Kidney (tissue), 14 donors: ENCODE results near the gene ICOSLG. TPM values are rescaled to one million over a fixed set of nuclear protein-coding genes. Genes with fewer than 3 reads are reported as not detected.
"Not testable (repeated sequence)": the region's sequence is repeated elsewhere in the genome, so short reads cannot be mapped to it uniquely, and the experiment has no call there.

Source experiments
- DNase-seq, 5 donors: peaks; one replicate each; pipeline ENCODE4 v3.0.0-alpha.2; 2013 to 2020
- FAIRE-seq: peaks from 2 replicates; lab custom pipeline; 2012; peaks lifted over from hg19 to GRCh38; lab: Jason Lieb, UNC
- H3K27ac ChIP-seq, 2 donors: one replicate each; pipeline ENCODE4 v1.7.0; 2013; ENCODE audit warnings: low read depth in 2 of 2, low read length in 2 of 2, inconsistent platforms in 1 of 2
- H3K27me3 ChIP-seq: one replicate; pipeline ENCODE4 v1.7.1; 2013; ENCODE audit warnings: low read length, inconsistent platforms; ENCODE audit not compliant: control insufficient read depth, insufficient read depth
- H3K36me3 ChIP-seq, 3 donors: one replicate each; pipeline versions ENCODE4 v1.7.0 to v1.7.1; 2013; ENCODE audit warnings: low read length in 3 of 3, control low read depth in 1 of 3, inconsistent platforms in 1 of 3; ENCODE audit not compliant: insufficient read depth in 3 of 3, control insufficient read depth in 2 of 3
- H3K4me1 ChIP-seq, 3 donors: one replicate each; pipeline versions ENCODE4 v1.7.0 to v1.7.1; 2013; ENCODE audit warnings: low read length in 3 of 3, inconsistent platforms in 1 of 3, low read depth in 1 of 3; ENCODE audit not compliant: control insufficient read depth in 2 of 3, insufficient read depth in 2 of 3
- H3K4me3 ChIP-seq, 3 donors: one replicate each; pipeline versions ENCODE4 v1.7.0 to v1.8.1; 2013; ENCODE audit warnings: low read length in 3 of 3, control low read depth in 1 of 3, inconsistent platforms in 1 of 3
- H3K9ac ChIP-seq, 3 donors: one replicate each; pipeline versions ENCODE4 v1.7.0 to v1.7.1; 2013; ENCODE audit warnings: low read length in 3 of 3, control low read depth in 1 of 3, inconsistent platforms in 1 of 3
- H3K9me3 ChIP-seq, 3 donors: one replicate each; pipeline versions ENCODE4 v1.7.0 to v1.7.1; 2013; ENCODE audit warnings: low read length in 3 of 3, control low read depth in 1 of 3, inconsistent platforms in 1 of 3; ENCODE audit not compliant: control insufficient read depth in 2 of 3, insufficient read depth in 1 of 3
- CTCF ChIP-seq: IDR thresholded peaks from 3 replicates; pipeline ENCODE4 v1.5.1; 2012; ENCODE audit warnings: mild to moderate bottlenecking, moderate library complexity, borderline replicate concordance; ENCODE audit not compliant: insufficient read depth; ENCODE audit errors: extremely low read depth
- intact Hi-C: fragments of 100-400 bp; cut with DNase I; formaldehyde crosslinking; loops from one replicate; pipeline ENCODE4 v1.11.1; 2022
- polyA plus RNA-seq: library from polyadenylated mRNA; stranded (reverse); fragments of 350-450 nt; fragmentation: Illumina TruSeq; extraction: RNeasy Lipid Tissue Mini Kit (QIAGEN cat#74804); gene quantifications from one replicate; pipeline ENCODE4 v1.2.3, GENCODE V29; 2014; ENCODE audit warnings: low read depth, low replicate concordance; ENCODE audit not compliant: insufficient read depth
- total RNA-seq: library from RNA; stranded (reverse); fragmentation: NEBNext Ultra II Directional; extraction: Animal tissue kit (Norgen Biotek cat#: 25700); gene quantifications from one replicate; pipeline ENCODE4 v1.2.1, GENCODE V29; 2021
- donor health status: control.
- donor health status: control.
- donor health status: control.
- donor health status: control.
- donor health status: control.
- donor health status: DM: yes; HTN: yes; CAD: no.
- donor health status: Normal renal cell carcinoma (clear cell type).

The ICOSLG gene
- total and polyA plus RNA-seq, 2 donors from 2014 or later, result 3.0 to 10.2 TPM

DNA sequence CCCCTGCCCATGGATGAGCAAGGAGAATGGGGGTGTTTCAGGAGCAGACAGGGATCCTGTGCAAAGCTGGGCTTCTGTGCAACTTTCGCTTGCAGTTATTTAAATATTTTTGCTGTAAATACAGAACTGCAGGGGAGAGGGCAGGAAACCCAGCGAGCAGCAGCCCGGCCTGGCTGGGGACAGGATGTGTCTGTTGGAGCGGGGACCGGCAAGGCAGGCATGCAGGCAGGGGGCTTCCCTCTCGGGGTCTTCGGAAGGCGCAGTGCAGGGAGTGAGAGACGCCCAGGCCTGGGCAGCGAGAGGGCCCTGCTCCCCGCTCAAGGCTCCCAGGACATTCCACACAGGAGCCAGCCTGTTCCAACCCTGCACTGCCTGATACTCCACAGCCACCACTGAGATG is 43.2 kb upstream of the ICOSLG start:
- H3K9ac ChIP-seq, result no peak overlapping the region
- no peaks in the 10 kb centered on the region for H3K27me3 ChIP-seq
- no peak for TF ChIP-seq CTCF
- no peaks in the 10 kb centered on the region for H3K9me3 ChIP-seq
- peak in 1 of 5 donors; percentile 73 for DNase-seq
- intact Hi-C loops, result no loop called here
- H3K4me1 ChIP-seq, result no peaks in the 10 kb centered on the region
- H3K4me3 ChIP-seq, result no peak overlapping the region
- H3K36me3 ChIP-seq, result no peaks in the 10 kb centered on the region
- no peak overlapping the region for H3K27ac ChIP-seq
- FAIRE-seq, result no peak

- intact Hi-C loops, H3K36me3 ChIP-seq, FAIRE-seq, H3K4me1 ChIP-seq, H3K27ac ChIP-seq, H3K4me3 ChIP-seq, H3K27me3 ChIP-seq, H3K9ac ChIP-seq, H3K9me3 ChIP-seq: not testable (repeated sequence)
- peak in 1 of 5 donors; percentile 29 for DNase-seq
Measured at GRCh38 chr21:44283211-44283785, 42.6 kb upstream of the ICOSLG start.

DNA sequence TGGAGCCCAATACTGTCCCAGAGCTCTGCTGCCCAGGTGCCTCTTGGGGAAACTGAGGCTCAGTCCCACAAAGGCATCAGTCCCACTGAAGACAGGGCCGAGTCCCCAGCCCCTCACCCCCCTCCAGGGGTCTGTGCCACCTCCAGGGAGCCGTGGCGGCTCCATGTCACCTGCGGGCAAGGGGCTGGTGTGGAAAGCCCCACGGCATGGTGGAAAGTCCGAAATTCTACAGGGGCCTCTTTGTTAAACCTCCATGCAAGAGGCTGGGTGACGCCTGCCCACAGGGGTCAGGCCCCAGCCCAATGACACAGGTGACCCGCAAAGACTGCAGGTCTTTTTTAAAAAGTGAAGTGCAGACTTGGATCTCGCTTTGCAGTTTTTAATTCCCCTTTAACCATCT is 41.6 kb upstream of the ICOSLG start:
- H3K4me3 ChIP-seq, result no peak overlapping the region
- no peaks in the 10 kb centered on the region for H3K4me1 ChIP-seq
- DNase-seq (peak in 1 of 5 donors; percentile 26), FAIRE-seq (no peak)
- no peaks in the 10 kb centered on the region for H3K27me3 ChIP-seq
- no peak overlapping the region for H3K27ac ChIP-seq
- TF ChIP-seq CTCF, result no peak
- no peak overlapping the region for H3K9ac ChIP-seq
- no peaks in the 10 kb centered on the region for H3K9me3 ChIP-seq
- intact Hi-C loops, result no loop called here
- H3K36me3 ChIP-seq, result no peaks in the 10 kb centered on the region

- peak in 1 of 5 donors; percentile 51 for DNase-seq
- no peak for TF ChIP-seq CTCF
- Histone ChIP-seq H3K9me3 (no peaks in the 10 kb centered on the region), H3K4me3 (no peak overlapping the region), H3K9ac (no peak overlapping the region), H3K27ac (no peak overlapping the region), H3K4me1 (no peaks in the 10 kb centered on the region), H3K27me3 (no peaks in the 10 kb centered on the region), H3K36me3 (no peaks in the 10 kb centered on the region)
- intact Hi-C loops, result no loop called here
- FAIRE-seq, result no peak
Measured at GRCh38 chr21:44281801-44282200, 41.1 kb upstream of the ICOSLG start.
